Measurements from ENCODE around the gene MBP.

GRCh38 chr18:76978616-76979015, 154.0 kb downstream of the MBP start:
- no peak for TF ChIP-seq POLR2A (IDR thresholded peaks at IDR 0.05; ENCODE audit: low read depth, low read length)
- TF ChIP-seq POLR2AphosphoS5 (IDR thresholded peaks at IDR 0.05; ENCODE audit: low read depth, low read length): no peak
- TF ChIP-seq PAX5 (IDR thresholded peaks at IDR 0.05; ENCODE audit: insufficient read depth, low read length, severe bottlenecking): no peak
- TF ChIP-seq POU2F2 (IDR thresholded peaks at IDR 0.05; ENCODE audit: low read depth, low read length): no peak
- TF ChIP-seq TAF1 (IDR thresholded peaks at IDR 0.05; ENCODE audit: low read depth, low read length): no peak

All from GM12891 (cell line).